ENCODE results near the gene ASCL5. TPM values are rescaled to one million over a fixed set of nuclear protein-coding genes. Genes with fewer than 3 reads are reported as not detected.

Gene ASCL5
- total RNA-seq, 2 donors from 2014 or later = not detected

GRCh38 chr1:201112173-201112731 lies 14.7 kb downstream of the ASCL5 start, which contains the start of gene CACNA1S:
Gene CACNA1S (minus strand): TSS chr1:201112426. CDS start chr1:201112339, 87 bp downstream.
- no peaks in the 10 kb centered on the region for H3K27me3 ChIP-seq (replicated peaks; ENCODE audit: insufficient read depth)
- no peak within 1 kb of the TSS for H3K4me3 ChIP-seq
- H3K27ac ChIP-seq = no peak within 1 kb of the TSS
- no peaks in the 10 kb centered on the region for H3K9me3 ChIP-seq
- ATAC-seq (ENCODE audit: insufficient number of reproducible peaks, low FRiP score, low read depth) (no peak), DNase-seq (ENCODE audit: low spot score) (no peak)
- no peaks in the 10 kb centered on the region for H3K36me3 ChIP-seq
- TF ChIP-seq CTCF (IDR thresholded peaks at IDR 0.05) = no peak
- H3K4me1 ChIP-seq (ENCODE audit: control insufficient read depth in 1 of 2, low read depth in 2 of 2) = peaks cover 0 to 12% of the 10 kb centered on the region in 2 donors

- TF ChIP-seq CTCF (IDR thresholded peaks at IDR 0.05) = no peak
- Histone ChIP-seq H3K27ac (no peak overlapping the region), H3K4me3 (no peak overlapping the region), H3K9me3 (no peaks in the 10 kb centered on the region), H3K27me3 (replicated peaks; ENCODE audit: insufficient read depth) (no peaks in the 10 kb centered on the region), H3K36me3 (no peaks in the 10 kb centered on the region), H3K4me1 (ENCODE audit: control insufficient read depth in 1 of 2, low read depth in 2 of 2) (peaks cover 0 to 12% of the 10 kb centered on the region in 2 donors)
- ATAC-seq (ENCODE audit: insufficient number of reproducible peaks, low FRiP score, low read depth) (no peak), DNase-seq (ENCODE audit: low spot score) (no peak)
Observed at GRCh38 chr1:201111672-201112071, 15.3 kb downstream of the ASCL5 start.

- Histone ChIP-seq H3K9me3 (no peaks in the 10 kb centered on the region), H3K36me3 (no peaks in the 10 kb centered on the region), H3K4me3 (no peak overlapping the region), H3K27me3 (replicated peaks; ENCODE audit: insufficient read depth) (no peaks in the 10 kb centered on the region), H3K27ac (no peak overlapping the region), H3K4me1 (ENCODE audit: control insufficient read depth in 1 of 2, low read depth in 2 of 2) (peaks cover 0 to 12% of the 10 kb centered on the region in 2 donors)
- DNase-seq (ENCODE audit: low spot score) = no peak
- no peak for TF ChIP-seq CTCF (IDR thresholded peaks at IDR 0.05)
- no peak for ATAC-seq (ENCODE audit: insufficient number of reproducible peaks, low FRiP score, low read depth)
Observed at GRCh38 chr1:201111156-201111555, 15.8 kb downstream of the ASCL5 start.

GRCh38 chr1:201110616-201111015 lies 16.4 kb downstream of the ASCL5 start:
- H3K4me1 ChIP-seq (ENCODE audit: control insufficient read depth in 1 of 2, low read depth in 2 of 2) = peaks cover 0 to 12% of the 10 kb centered on the region in 2 donors
- H3K4me3 ChIP-seq = no peak overlapping the region
- H3K9me3 ChIP-seq = no peaks in the 10 kb centered on the region
- H3K27me3 ChIP-seq (replicated peaks; ENCODE audit: insufficient read depth) = no peaks in the 10 kb centered on the region
- DNase-seq (ENCODE audit: low spot score) = no peak
- no peak for TF ChIP-seq CTCF (IDR thresholded peaks at IDR 0.05)
- ATAC-seq (ENCODE audit: insufficient number of reproducible peaks, low FRiP score, low read depth) = no peak
- H3K27ac ChIP-seq = no peak overlapping the region
- no peaks in the 10 kb centered on the region for H3K36me3 ChIP-seq

GRCh38 chr1:201110138-201110537 lies 16.8 kb downstream of the ASCL5 start:
- DNase-seq (ENCODE audit: low spot score) = no peak

More at GRCh38 chr1:201110138-201110537, 16.8 kb downstream of the ASCL5 start:
- no peak for TF ChIP-seq CTCF (IDR thresholded peaks at IDR 0.05)
- Histone ChIP-seq H3K27ac (no peak overlapping the region), H3K36me3 (no peaks in the 10 kb centered on the region), H3K4me1 (ENCODE audit: control insufficient read depth in 1 of 2, low read depth in 2 of 2) (peaks cover 0 to 8% of the 10 kb centered on the region in 2 donors), H3K27me3 (replicated peaks; ENCODE audit: insufficient read depth) (no peaks in the 10 kb centered on the region), H3K9me3 (no peaks in the 10 kb centered on the region), H3K4me3 (no peak overlapping the region)
- ATAC-seq (ENCODE audit: insufficient number of reproducible peaks, low FRiP score, low read depth) = no peak

Measured in thoracic aorta (tissue), 2 donors.